NCI-H2196 treated with DMSO at 0.1 percent for 48 hours (cell line): Measurements from ENCODE around the gene RPL10.

Experiments
- DNase-seq: peaks from one replicate; lab custom pipeline; 2025; ENCODE audit not compliant: unreplicated experiment; lab: John Stamatoyannopoulos, UW

Gene RPL10

GRCh38 chrX:154429711-154430110, 31.5 kb downstream of the RPL10 start:
- no peak for DNase-seq

GRCh38 chrX:154430479-154430878, 32.3 kb downstream of the RPL10 start:
- DNase-seq, result no peak

GRCh38 chrX:154430916-154431315, 32.7 kb downstream of the RPL10 start:
- no peak for DNase-seq

GRCh38 chrX:154431341-154431740, 33.2 kb downstream of the RPL10 start:
- no peak for DNase-seq

GRCh38 chrX:154432210-154432609, 34.0 kb downstream of the RPL10 start:
- DNase-seq, result no peak

- DNase-seq, result no peak
Observed at GRCh38 chrX:154433605-154434004, 35.4 kb downstream of the RPL10 start.

- DNase-seq, result no peak
Observed at GRCh38 chrX:154434394-154435168, 36.4 kb downstream of the RPL10 start.

GRCh38 chrX:154435171-154435733, 37.1 kb downstream of the RPL10 start:
- DNase-seq, result no peak

GRCh38 chrX:154436374-154436982, 38.3 kb downstream of the RPL10 start:
- no peak for DNase-seq

GRCh38 chrX:154436983-154437752, 39.0 kb downstream of the RPL10 start, which contains the start of gene GDI1:
Gene GDI1 (plus strand): TSS chrX:154437154. CDS start chrX:154437255, 101 bp downstream.
- DNase-seq, result peak; percentile 7

GRCh38 chrX:154437971-154438893, 40.1 kb downstream of the RPL10 start:
- no peak for DNase-seq

- DNase-seq, result no peak
Observed at GRCh38 chrX:154439841-154440240, 41.7 kb downstream of the RPL10 start.

GRCh38 chrX:154440623-154441357, 42.6 kb downstream of the RPL10 start:
- no peak for DNase-seq

- no peak for DNase-seq
Observed at GRCh38 chrX:154441564-154441963, 43.4 kb downstream of the RPL10 start.

GRCh38 chrX:154441984-154442707, 44.0 kb downstream of the RPL10 start:
- DNase-seq, result no peak

GRCh38 chrX:154443479-154443910, 45.3 kb downstream of the RPL10 start:
- DNase-seq, result no peak

GRCh38 chrX:154443992-154444754, 46.0 kb downstream of the RPL10 start, which contains the start of gene FAM50A:
Gene FAM50A (plus strand): TSS chrX:154444141. CDS start chrX:154444236, 95 bp downstream.
- DNase-seq, result peak; percentile 26

GRCh38 chrX:154444755-154445246, 46.6 kb downstream of the RPL10 start:
- no peak for DNase-seq
